A549 (cell line): ENCODE data around the gene SETD1B. TPM values are rescaled to one million over a fixed set of nuclear protein-coding genes. Genes with fewer than 3 reads are reported as not detected.

Source experiments
- ATAC-seq, 2 experiments: fragments of 200-7000 bp in 1 of 2; fragments of >200 bp in 1 of 2; cut with Nextera tagmentation in 1 of 2; cut with Tn5 transposase in 1 of 2; 3 replicates each; pipeline versions ENCODE4 v1.8.0 to v1.9.1; 2018 to 2020; ENCODE audit warnings: mild to moderate bottlenecking in 1 of 2, moderate library complexity in 1 of 2
- CTCF ChIA-PET: fragments of 300-600 bp; sonication (Branson Sonifier 250); formaldehyde crosslinking; extraction: SDS; loops from one replicate; lab custom pipeline; 2021; ENCODE audit warnings: antibody characterized with exemption, inconsistent platforms; lab: Yijun Ruan, JAX
- POLR2A ChIA-PET: fragments of 350-600 bp; formaldehyde crosslinking; extraction: SDS; loops from one replicate; lab custom pipeline; 2021; ENCODE audit warnings: antibody characterized with exemption, inconsistent platforms; lab: Yijun Ruan, JAX
- DNase-seq, 2 experiments: peaks; one replicate each; pipeline versions ENCODE4 v3.0.0 to v3.0.0-alpha.2; 2011 to 2016; ENCODE audit warnings: low read depth in 1 of 2, low spot score in 1 of 2
- FAIRE-seq: peaks from 2 replicates; lab custom pipeline; 2011; peaks lifted over from hg19 to GRCh38; lab: Jason Lieb, UNC
- H3K27ac ChIP-seq, 2 experiments: fragments of >200 bp; sonication (Bioruptor Twin); formaldehyde crosslinking; 3 replicates each; pipeline ENCODE4 v1.5.1; 2016 to 2017
- H3K4me1 ChIP-seq: fragments of >200 bp; sonication (Bioruptor Twin); formaldehyde crosslinking; 3 replicates; pipeline ENCODE4 v1.6.1; 2016
- H3K4me2 ChIP-seq: fragments of >200 bp; sonication (Bioruptor Twin); formaldehyde crosslinking; 3 replicates; pipeline ENCODE4 v1.6.1; 2016
- H3K4me3 ChIP-seq: fragments of >200 bp; sonication (Bioruptor Twin); formaldehyde crosslinking; 3 replicates; pipeline ENCODE4 v1.5.1; 2016
- H3K9me3 ChIP-seq: fragments of >200 bp; sonication (Bioruptor Twin); formaldehyde crosslinking; 3 replicates; pipeline ENCODE4 v1.6.1; 2016
- CBX2 ChIP-seq: fragments of 200-600 bp; sonication (generic); IDR thresholded peaks from 2 replicates; pipeline ENCODE4 v1.6.1; 2016; ENCODE audit warnings: low read depth, mild to moderate bottlenecking, borderline replicate concordance
- CEBPB ChIP-seq, 2 experiments: fragments of >200 bp in 1 of 2; sonication (Bioruptor Twin) in 1 of 2; formaldehyde crosslinking in 1 of 2; IDR thresholded peaks; 2 replicates each; pipeline ENCODE4 v1.6.1; 2012 to 2016
- E2F6 ChIP-seq: IDR thresholded peaks from 2 replicates; pipeline ENCODE4 v1.6.1; 2012; ENCODE audit warnings: low read depth, borderline replicate concordance
- EHMT2 ChIP-seq: fragments of 200-600 bp; sonication (generic); IDR thresholded peaks from 2 replicates; pipeline ENCODE4 v1.6.1; 2016; ENCODE audit warnings: antibody characterized with exemption, low read depth, mild to moderate bottlenecking, moderate library complexity
- EP300 ChIP-seq, 2 experiments: fragments of >200 bp; sonication (Bioruptor Twin); formaldehyde crosslinking; IDR thresholded peaks; 2 replicates in 1 of 2; 3 replicates in 1 of 2; pipeline ENCODE4 v1.6.1; 2016 to 2017
- HOXB13 ChIP-seq: fragments of 250-450 bp; sonication (Bioruptor Pico); IDR thresholded peaks from 2 replicates; pipeline ENCODE4 v1.5.0; 2020; ENCODE audit warnings: low read depth, mild to moderate bottlenecking, moderate library complexity
- HOXB5 ChIP-seq: fragments of 250-450 bp; sonication (Bioruptor Pico); IDR thresholded peaks from 2 replicates; pipeline ENCODE4 v1.5.0; 2020; ENCODE audit warnings: mild to moderate bottlenecking, moderate library complexity
- MAX ChIP-seq: IDR thresholded peaks from 2 replicates; pipeline ENCODE4 v1.6.1; 2012
- MAZ ChIP-seq: fragments of 150-350 bp; IDR thresholded peaks from 2 replicates; pipeline ENCODE4 v1.6.1; 2014; ENCODE audit warnings: antibody characterized with exemption, low read depth, low read length, borderline replicate concordance
- PHF8 ChIP-seq: fragments of 200-600 bp; sonication (generic); IDR thresholded peaks from 2 replicates; pipeline ENCODE4 v1.6.1; 2016; ENCODE audit warnings: low read depth, mild to moderate bottlenecking, antibody characterized with exemption, moderate library complexity, borderline replicate concordance
- POLR2A ChIP-seq: IDR thresholded peaks from 2 replicates; pipeline ENCODE4 v1.6.1; 2012; ENCODE audit warnings: mild to moderate bottlenecking, low read length
- RFX5 ChIP-seq: fragments of 450-650 bp; IDR thresholded peaks from 2 replicates; pipeline ENCODE4 v1.7.1; 2014; ENCODE audit warnings: antibody characterized with exemption, mild to moderate bottlenecking, moderate library complexity
- RNF2 ChIP-seq: fragments of 200-600 bp; sonication (generic); IDR thresholded peaks from 2 replicates; pipeline ENCODE4 v1.6.1; 2016; ENCODE audit warnings: low read depth, mild to moderate bottlenecking, antibody characterized with exemption, moderate library complexity, borderline replicate concordance
- TFCP2L1 ChIP-seq: fragments of 250-450 bp; sonication (Bioruptor Pico); IDR thresholded peaks from 2 replicates; pipeline ENCODE4 v1.5.0; 2021; ENCODE audit warnings: mild to moderate bottlenecking
- TP53 ChIP-seq: fragments of 250-450 bp; sonication (Bioruptor Pico); IDR thresholded peaks from 2 replicates; pipeline ENCODE4 v1.5.0; 2021; ENCODE audit warnings: mild to moderate bottlenecking, moderate library complexity
- USF2 ChIP-seq: fragments of 450-650 bp; IDR thresholded peaks from 2 replicates; pipeline ENCODE4 v1.6.1; 2014; ENCODE audit warnings: antibody characterized with exemption
- ZC3H11A ChIP-seq: fragments of 450-650 bp; IDR thresholded peaks from 2 replicates; pipeline ENCODE4 v1.6.1; 2014; ENCODE audit warnings: antibody characterized with exemption, mild to moderate bottlenecking
- ZFP36 ChIP-seq: fragments of 450-650 bp; IDR thresholded peaks from 2 replicates; pipeline ENCODE4 v1.6.1; 2014; ENCODE audit warnings: borderline replicate concordance; ENCODE audit not compliant: partially characterized antibody
- WGBS: methylation state at CpG from one replicate; pipeline ENCODE4 v1.1.6; 2017; ENCODE audit errors: missing lambda C conversion rate; 5-methylcytosine and 5-hydroxymethylcytosine counted together
- polyA plus RNA-seq, 4 experiments: library from polyadenylated mRNA; depleted of rRNA in 3 of 4; stranded (reverse); fragments of >200 nt; fragmentation: RNase III in 1 of 4; extraction: RNeasy Plus Mini Kit Qiagen cat#74134 plus additional on column Dnase treatment in 1 of 4; gene quantifications; 2 replicates in 3 of 4; 3 replicates in 1 of 4; pipeline ENCODE4 v1.2.3, GENCODE V29; 2011 to 2017
- TF ChIP-seq, protein P1 (sequence below): fragments of >200 bp; sonication (Bioruptor Twin); formaldehyde crosslinking; IDR thresholded peaks from 3 replicates; pipeline ENCODE4 v1.6.1; 2016

The SETD1B gene
- polyA plus RNA-seq, 2 of the 4 experiments (the other 2 are of a cell fraction) = 1.1 to 8.6 TPM

DNA sequence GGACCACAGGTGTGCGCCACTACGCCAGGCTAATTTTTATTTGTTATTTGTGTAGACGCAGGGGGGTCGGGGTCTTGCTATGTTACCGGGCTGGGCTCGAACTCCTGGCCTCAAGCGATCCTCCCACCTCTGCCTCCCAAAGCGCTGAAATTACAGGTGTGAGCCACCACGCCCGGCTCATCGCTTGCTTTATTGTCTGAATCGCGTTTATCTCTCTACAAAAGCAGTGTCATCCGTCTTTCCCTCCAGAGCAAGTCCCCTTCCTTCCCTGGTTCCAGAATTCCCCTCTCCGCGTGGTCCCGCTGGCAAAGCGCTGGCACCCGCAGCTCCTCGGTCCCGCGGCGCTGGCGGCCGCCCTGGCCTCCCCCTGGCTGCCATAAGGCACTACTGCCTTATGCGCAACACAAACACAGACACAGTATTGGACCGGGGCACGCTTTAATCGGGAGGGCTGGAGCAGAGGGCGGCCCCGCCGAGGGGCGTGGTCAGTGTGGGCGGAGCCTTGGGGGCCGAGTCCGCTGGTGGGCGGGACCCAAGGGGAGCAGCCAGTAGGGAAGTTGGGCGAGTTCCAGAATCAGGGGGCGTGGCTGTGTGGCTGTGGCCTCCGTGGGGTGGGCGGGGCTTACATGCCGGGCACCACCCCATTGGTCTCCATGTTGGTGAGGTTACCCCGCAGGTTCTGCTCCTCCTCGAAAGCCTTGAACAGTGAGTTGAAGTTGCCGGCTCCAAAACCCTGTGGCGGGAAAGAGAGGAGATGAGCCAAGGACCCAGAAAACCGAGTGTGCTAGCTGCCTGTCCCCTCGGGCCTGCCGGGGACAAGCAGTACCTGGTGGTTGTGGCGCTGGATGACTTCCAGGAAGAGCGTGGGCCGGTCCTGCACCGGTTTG lies 35.5 kb downstream of the SETD1B start:
- Histone ChIP-seq H3K4me3 (peak overlapping the region; percentile 54), H3K9me3 (no peaks in the 10 kb centered on the region), H3K4me1 (no peaks in the 10 kb centered on the region), H3K27ac (peak overlapping the region; percentile 76 to 88), H3K4me2 (peak overlapping the region; percentile 91)
- FAIRE-seq (no peak), ATAC-seq (peak; percentile 93 to 94), DNase-seq (peak; percentile 96 to 98)
- CTCF ChIA-PET = interaction anchor here (0.5 to 72.2 kb wide), 11 partner anchors 11 to 146 kb away, joined by 3 to 2657 read pairs (median 3); partner anchors contain the start of genes PSMD9, RHOF and SETD1B
- TF ChIP-seq RFX5 (peak; percentile 21; the same call in 1 of the 2 replicates), ZFP36 (no peak), TP53 (CRISPR knock-in tag) (peak; percentile 60; the same call in 1 of the 2 replicates), PHF8 (0 out of 2 replicates have a peak, but pooled peaks have one; percentile 5), ZC3H11A (no peak), E2F6 (peak; percentile 45; the same call in 1 of the 2 replicates), RNF2 (0 out of 2 replicates have a peak, but pooled peaks have one; percentile 80), MAX (peak; percentile 66), EHMT2 (no peak), HOXB5 (no peak), POLR2A (peak; percentile 55), MAZ (no peak)
- TF ChIP-seq, protein P1, sequence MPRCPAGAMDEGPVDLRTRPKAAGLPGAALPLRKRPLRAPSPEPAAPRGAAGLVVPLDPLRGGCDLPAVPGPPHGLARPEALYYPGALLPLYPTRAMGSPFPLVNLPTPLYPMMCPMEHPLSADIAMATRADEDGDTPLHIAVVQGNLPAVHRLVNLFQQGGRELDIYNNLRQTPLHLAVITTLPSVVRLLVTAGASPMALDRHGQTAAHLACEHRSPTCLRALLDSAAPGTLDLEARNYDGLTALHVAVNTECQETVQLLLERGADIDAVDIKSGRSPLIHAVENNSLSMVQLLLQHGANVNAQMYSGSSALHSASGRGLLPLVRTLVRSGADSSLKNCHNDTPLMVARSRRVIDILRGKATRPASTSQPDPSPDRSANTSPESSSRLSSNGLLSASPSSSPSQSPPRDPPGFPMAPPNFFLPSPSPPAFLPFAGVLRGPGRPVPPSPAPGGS = 0 out of 3 replicates have a peak, but pooled peaks have one; percentile 57
- 10% methylated on average over 47 of the region's 53 CpGs for WGBS
- POLR2A ChIA-PET = interaction anchor here (0.9 kb wide), 1 partner anchor 43 kb away, joined by 4 read pairs; no protein-coding TSS in a partner anchor

DNA sequence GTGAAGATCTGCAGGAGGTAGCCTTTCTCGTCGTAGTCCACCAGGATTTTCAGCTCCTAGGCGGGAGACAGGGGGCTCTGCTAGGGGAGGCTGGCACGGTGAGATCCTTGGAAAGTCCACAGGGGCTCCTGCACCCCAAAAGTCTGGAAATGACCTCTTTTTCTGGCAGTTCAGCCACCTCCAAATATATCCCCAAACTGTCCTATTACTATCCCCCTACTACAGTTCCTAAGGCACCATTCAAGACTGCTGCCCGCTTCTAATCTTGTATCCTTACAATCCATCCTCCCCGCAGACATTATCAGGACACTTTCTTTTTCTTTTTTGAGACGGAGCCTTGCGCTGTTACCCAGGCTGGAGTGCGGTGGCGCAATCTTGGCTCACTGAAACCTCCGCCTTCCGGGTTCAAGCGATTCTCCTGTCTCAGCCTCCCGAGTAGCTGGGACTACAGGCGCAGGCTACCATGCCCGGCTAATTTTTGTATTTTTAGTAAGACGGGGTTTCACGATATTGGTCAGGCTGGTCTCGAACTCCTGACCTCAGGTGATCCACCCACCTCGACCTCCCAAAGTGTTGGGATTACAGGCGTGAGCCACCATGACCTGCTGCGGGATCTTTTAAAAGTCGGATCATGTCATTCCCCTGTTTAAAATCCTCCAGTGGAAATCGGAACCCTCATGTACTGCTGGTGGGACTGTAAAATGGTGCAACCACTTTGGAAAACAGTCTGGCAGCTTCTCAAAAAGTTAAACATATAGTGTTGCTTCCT lies 36.4 kb downstream of the SETD1B start:
- FAIRE-seq = no peak
- peak overlapping the region; percentile 54 for H3K4me3 ChIP-seq
- peak overlapping the region; percentile 76 to 88 for H3K27ac ChIP-seq
- POLR2A ChIA-PET = no interaction called here
- peak; percentile 54 to 88 for TF ChIP-seq CEBPB (IDR thresholded peaks at IDR 0.05)
- no peak for TF ChIP-seq CBX2
- H3K4me2 ChIP-seq = peak overlapping the region; percentile 91
- H3K9me3 ChIP-seq = no peaks in the 10 kb centered on the region
- peak; percentile 19 to 47; a peak in 5 of 6 replicates for ATAC-seq
- CTCF ChIA-PET = interaction anchor here (1.0 to 72.2 kb wide), 5 partner anchors 13 to 55 kb away, joined by 3 to 2657 read pairs (median 7); partner anchors contain the start of genes PSMD9, RHOF and SETD1B
- no peaks in the 10 kb centered on the region for H3K4me1 ChIP-seq
- no peak for DNase-seq
- WGBS = 16% methylated on average over 24 of the region's 24 CpGs

- WGBS = 76% methylated on average over 13 of the region's 13 CpGs
- ChIA-PET CTCF (interaction anchor here (0.6 to 72.2 kb wide), 8 partner anchors 16 to 65 kb away, joined by 3 to 2657 read pairs (median 3); partner anchors contain the start of genes RHOF and SETD1B), POLR2A (no interaction called here)
- no peak overlapping the region for H3K4me3 ChIP-seq
- H3K27ac ChIP-seq = no peak overlapping the region
- ATAC-seq (no peak), FAIRE-seq (no peak), DNase-seq (no peak)
- TF ChIP-seq TFCP2L1 (CRISPR knock-in tag) (no peak), ZFP36 (peak; percentile 60), EP300 (IDR thresholded peaks at IDR 0.05) (no peak), HOXB13 (CRISPR knock-in tag) (no peak), USF2 (no peak)
- no peak overlapping the region for H3K4me2 ChIP-seq
- no peaks in the 10 kb centered on the region for H3K4me1 ChIP-seq
- no peaks in the 10 kb centered on the region for H3K9me3 ChIP-seq
Observed at GRCh38 chr12:121843236-121843982, 39.6 kb downstream of the SETD1B start.
